AG09309 (cell line): ENCODE results near the gene ATP10A.

Experiments
- DNase-seq: peaks from one replicate; pipeline ENCODE4 v3.0.0-alpha.2; 2010; ENCODE audit warnings: low read depth
- H3K4me3 ChIP-seq: 2 replicates; pipeline ENCODE4 v1.5.1; 2011; ENCODE audit warnings: mild to moderate bottlenecking, low read depth, low read length, moderate library complexity; ENCODE audit not compliant: control insufficient read depth
- CTCF ChIP-seq: IDR thresholded peaks from 2 replicates; pipeline ENCODE4 v1.5.1; 2011; ENCODE audit warnings: mild to moderate bottlenecking, low read depth, low read length, inconsistent platforms; ENCODE audit not compliant: insufficient read depth, control insufficient read depth; ENCODE audit errors: missing control alignments

The ATP10A gene

DNA sequence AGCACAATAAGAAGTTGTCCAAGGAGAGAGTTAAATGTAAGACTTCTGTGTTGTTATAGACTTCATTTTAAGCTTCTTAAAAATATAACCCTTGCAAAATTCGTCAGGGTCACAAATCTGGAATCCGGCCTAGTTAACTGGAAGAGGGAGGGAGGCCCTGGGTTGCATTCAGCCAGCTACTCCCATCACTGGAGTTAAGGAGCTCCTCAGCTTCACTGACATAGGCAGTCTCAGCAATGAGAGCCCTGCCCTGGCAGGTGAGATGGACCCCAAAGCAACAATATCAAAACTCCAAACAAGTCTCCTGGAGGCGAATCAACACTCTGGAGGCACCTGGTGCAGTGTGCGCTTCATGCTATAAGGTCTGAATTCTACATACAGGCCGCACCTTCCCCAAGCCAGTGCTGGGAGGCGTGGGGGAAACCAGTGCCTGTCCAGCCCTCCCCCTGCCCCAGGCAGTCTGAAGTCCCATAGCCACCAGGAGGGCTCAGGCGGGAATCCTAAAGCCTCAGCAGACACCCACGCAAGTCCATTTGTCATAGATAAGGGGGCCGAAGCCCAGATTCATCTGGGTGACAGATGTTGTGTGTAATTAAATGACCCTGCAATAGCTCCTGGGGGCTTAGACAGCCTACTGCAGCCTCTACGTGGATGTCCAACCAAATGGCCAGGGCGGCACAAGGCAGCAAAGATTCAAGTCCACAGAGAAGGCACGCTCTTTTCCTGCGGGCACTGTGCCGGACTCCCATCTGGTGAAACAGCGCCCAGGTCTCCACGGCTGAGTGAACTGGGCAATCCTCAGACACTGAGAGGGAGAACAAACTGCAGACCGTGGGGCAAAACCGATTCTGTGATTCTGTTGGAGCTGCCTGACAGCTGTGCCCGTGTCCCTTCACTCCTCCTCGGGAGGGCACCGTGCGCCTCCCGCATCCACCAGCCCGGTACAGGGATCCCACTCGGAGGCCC is 64.9 kb downstream of the ATP10A start:
- no peak for TF ChIP-seq CTCF
- H3K4me3 ChIP-seq: no peak overlapping the region
- no peak for DNase-seq

DNA sequence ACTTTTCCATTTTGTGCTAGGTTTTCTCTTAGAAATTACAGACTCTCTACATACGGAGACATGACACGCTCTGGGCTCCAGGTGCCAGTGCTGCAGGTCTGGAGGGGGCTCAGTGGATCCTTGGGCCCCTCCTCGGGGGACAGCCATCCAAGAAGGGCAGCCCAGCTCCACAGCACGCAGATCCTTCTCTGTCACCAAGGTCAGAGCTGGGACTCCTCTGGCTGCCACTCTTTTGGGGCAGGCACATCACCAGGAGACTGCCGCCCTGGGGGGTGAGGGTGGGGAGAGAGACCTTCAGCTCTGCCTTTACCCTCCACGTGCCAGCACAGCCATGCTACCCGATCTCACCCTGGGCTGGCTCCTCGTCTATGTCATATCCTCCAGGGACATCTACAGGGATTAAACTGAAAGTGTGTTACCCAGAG is 65.6 kb downstream of the ATP10A start:
- H3K4me3 ChIP-seq: no peak overlapping the region
- no peak for TF ChIP-seq CTCF
- no peak for DNase-seq

GRCh38 chr15:25797035-25797434 is 66.1 kb downstream of the ATP10A start:
- TF ChIP-seq CTCF: no peak
- no peak overlapping the region for H3K4me3 ChIP-seq
- no peak for DNase-seq

- no peak for TF ChIP-seq CTCF
- no peak overlapping the region for H3K4me3 ChIP-seq
- no peak for DNase-seq
Measured at GRCh38 chr15:25796395-25796794, 66.7 kb downstream of the ATP10A start.

DNA sequence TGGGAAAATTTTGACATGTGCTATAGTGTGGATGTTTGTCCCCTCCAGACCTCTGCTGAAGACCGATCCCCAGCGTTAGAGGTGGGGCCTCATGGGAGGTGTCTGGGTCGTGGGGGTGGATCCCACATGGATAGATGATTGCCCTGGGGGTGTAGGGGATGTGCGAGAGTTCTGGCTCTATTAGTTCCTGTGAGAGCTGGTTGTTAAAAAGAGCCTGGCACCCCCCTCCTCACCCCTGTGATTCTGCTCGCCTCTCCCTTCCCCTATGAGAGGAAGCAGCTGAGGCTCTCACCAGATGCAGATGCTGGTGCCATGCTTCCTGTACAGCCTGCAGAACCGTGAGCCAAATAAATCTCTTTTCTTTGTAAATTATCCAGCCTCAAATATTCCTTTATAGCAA is 67.4 kb downstream of the ATP10A start:
- H3K4me3 ChIP-seq: no peak overlapping the region
- no peak for DNase-seq
- no peak for TF ChIP-seq CTCF

DNA sequence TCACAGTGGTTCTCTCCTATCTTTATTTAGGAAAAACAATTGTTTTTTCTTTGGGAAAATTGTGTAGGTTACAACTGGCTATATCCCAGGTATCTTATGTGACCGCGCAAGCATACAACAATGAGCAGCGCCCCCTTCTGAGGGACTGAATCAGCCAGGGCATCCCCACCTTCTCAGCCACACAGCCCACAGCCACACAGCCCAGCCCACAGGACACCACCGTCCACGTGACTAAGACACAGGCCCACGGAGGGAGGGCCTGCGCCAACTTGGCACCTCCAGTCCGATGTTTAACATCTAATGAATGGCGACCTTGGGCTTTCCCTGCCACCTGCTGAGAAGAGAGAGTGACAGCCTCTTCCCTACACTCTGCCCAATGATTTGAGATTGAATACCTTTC is 68.1 kb downstream of the ATP10A start:
- no peak overlapping the region for H3K4me3 ChIP-seq
- TF ChIP-seq CTCF: peak; percentile 1
- DNase-seq: no peak
